ENCODE data around the gene VEPH1.

VEPH1 gene

GRCh38 chr3:157526036-157526435 lies 22.8 kb upstream of the VEPH1 start:
- H3K4me3 ChIP-seq (ENCODE audit: low read depth, low read length): no peak overlapping the region
- in situ Hi-C loops (cut with HindIII; ENCODE audit: low sequenced_read_pairs): no loop called here
- TF ChIP-seq CTCF (IDR thresholded peaks at IDR 0.05; ENCODE audit: low read depth, low read length): no peak
- DNase-seq (ENCODE audit: low read depth, low spot score): no peak

- no peak for DNase-seq (ENCODE audit: low read depth, low spot score)
- TF ChIP-seq CTCF (IDR thresholded peaks at IDR 0.05; ENCODE audit: low read depth, low read length): no peak
- in situ Hi-C loops (cut with HindIII; ENCODE audit: low sequenced_read_pairs): no loop called here
- H3K4me3 ChIP-seq (ENCODE audit: low read depth, low read length): no peak overlapping the region
Measured at GRCh38 chr3:157523814-157524213, 20.6 kb upstream of the VEPH1 start.

- in situ Hi-C loops (cut with HindIII; ENCODE audit: low sequenced_read_pairs): no loop called here
- TF ChIP-seq CTCF (IDR thresholded peaks at IDR 0.05; ENCODE audit: low read depth, low read length): no peak
Measured at GRCh38 chr3:157522648-157523047, 19.4 kb upstream of the VEPH1 start.

GRCh38 chr3:157520485-157521150 lies 17.4 kb upstream of the VEPH1 start:
- no peak for TF ChIP-seq CTCF (IDR thresholded peaks at IDR 0.05; ENCODE audit: low read depth, low read length)
- in situ Hi-C loops (cut with HindIII; ENCODE audit: low sequenced_read_pairs): no loop called here
- no peak overlapping the region for H3K4me3 ChIP-seq (ENCODE audit: low read depth, low read length)
- DNase-seq (ENCODE audit: low read depth, low spot score): no peak

More at GRCh38 chr3:157522648-157523047, 19.4 kb upstream of the VEPH1 start:
- no peak for DNase-seq (ENCODE audit: low read depth, low spot score)
- no peak overlapping the region for H3K4me3 ChIP-seq (ENCODE audit: low read depth, low read length)

- DNase-seq (ENCODE audit: low read depth, low spot score): no peak
- in situ Hi-C loops (cut with HindIII; ENCODE audit: low sequenced_read_pairs): no loop called here
- no peak overlapping the region for H3K4me3 ChIP-seq (ENCODE audit: low read depth, low read length)
- TF ChIP-seq CTCF (IDR thresholded peaks at IDR 0.05; ENCODE audit: low read depth, low read length): no peak
Measured at GRCh38 chr3:157518881-157519280, 15.7 kb upstream of the VEPH1 start.

- in situ Hi-C loops (cut with HindIII; ENCODE audit: low sequenced_read_pairs): no loop called here
- H3K4me3 ChIP-seq (ENCODE audit: low read depth, low read length): no peak overlapping the region
- TF ChIP-seq CTCF (IDR thresholded peaks at IDR 0.05; ENCODE audit: low read depth, low read length): no peak
- DNase-seq (ENCODE audit: low read depth, low spot score): no peak
Measured at GRCh38 chr3:157516928-157517327, 13.7 kb upstream of the VEPH1 start.

Measured in astrocyte of the spinal cord (primary cell).